KMS-11 (cell line): ENCODE measurements around the gene FSIP1.

Source experiments
- H2AFZ ChIP-seq: fragments of 200-600 bp; sonication (generic); 2 replicates; pipeline ENCODE4 v1.6.1; 2016; ENCODE audit warnings: antibody characterized with exemption, mixed run types, low read depth
- H3K27ac ChIP-seq: fragments of 200-600 bp; sonication (generic); 2 replicates; pipeline ENCODE4 v1.6.1; 2016; ENCODE audit warnings: mild to moderate bottlenecking, mixed run types
- H3K27me3 ChIP-seq: fragments of 200-600 bp; sonication (generic); 2 replicates; pipeline ENCODE4 v1.6.1; 2017; ENCODE audit warnings: mild to moderate bottlenecking, low read depth, mixed run types, moderate library complexity; ENCODE audit not compliant: insufficient read depth
- H3K36me3 ChIP-seq: fragments of 200-600 bp; sonication (generic); 2 replicates; pipeline ENCODE4 v1.6.1; 2017; ENCODE audit warnings: mild to moderate bottlenecking, mixed run types; ENCODE audit not compliant: insufficient read depth
- H3K4me1 ChIP-seq: fragments of 200-600 bp; sonication (generic); 2 replicates; pipeline ENCODE4 v1.6.1; 2016; ENCODE audit warnings: mild to moderate bottlenecking, low read depth, mixed run types; ENCODE audit not compliant: poor library complexity, severe bottlenecking
- H3K4me2 ChIP-seq: fragments of 200-600 bp; sonication (generic); 2 replicates; pipeline ENCODE4 v1.7.0; 2016; ENCODE audit warnings: mild to moderate bottlenecking, mixed run types
- H3K4me3 ChIP-seq: fragments of 200-600 bp; sonication (generic); IDR thresholded peaks from 2 replicates; pipeline ENCODE4 v1.6.1; 2017; ENCODE audit warnings: low read depth, low read length, mixed read lengths; ENCODE audit not compliant: insufficient read depth
- H3K79me2 ChIP-seq: fragments of 200-600 bp; sonication (generic); 2 replicates; pipeline ENCODE4 v1.6.1; 2016; ENCODE audit warnings: low read depth, mixed run types; ENCODE audit not compliant: insufficient read depth
- H3K9ac ChIP-seq: fragments of 200-600 bp; sonication (generic); 2 replicates; pipeline ENCODE4 v1.6.1; 2016; ENCODE audit warnings: mild to moderate bottlenecking, mixed run types
- H4K20me1 ChIP-seq: fragments of 200-600 bp; sonication (generic); 2 replicates; pipeline ENCODE4 v1.6.1; 2016; ENCODE audit warnings: mild to moderate bottlenecking, mixed run types; ENCODE audit not compliant: insufficient read depth
- TF ChIP-seq, protein P1 (sequence below): fragments of 200-600 bp; sonication (generic); conservative IDR thresholded peaks from 2 replicates; pipeline ENCODE4 v1.6.1; 2017; ENCODE audit warnings: low read depth, mild to moderate bottlenecking, antibody characterized with exemption, low read length, moderate library complexity, mixed read lengths

Gene FSIP1

DNA sequence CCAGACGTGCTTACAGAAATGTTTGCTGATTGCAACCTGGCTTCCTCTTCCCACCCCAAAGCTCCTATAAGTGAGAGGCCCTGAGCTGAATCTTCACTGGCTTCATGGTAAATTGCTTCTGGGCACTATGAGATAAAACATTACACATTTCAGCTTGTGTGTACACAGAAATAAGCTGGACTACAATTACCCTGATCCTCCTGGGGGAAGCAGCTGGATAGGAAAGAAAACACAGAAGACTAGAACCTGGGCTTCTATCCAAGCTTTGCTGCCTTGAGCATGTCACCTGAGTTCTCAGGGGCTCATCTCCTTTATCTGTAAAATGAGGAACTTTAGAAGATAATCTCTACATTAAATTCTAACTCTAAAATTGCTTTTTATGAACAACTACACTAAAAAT lies 161.4 kb downstream of the FSIP1 start:
- H4K20me1 ChIP-seq: no peaks in the 10 kb centered on the region
- no peak overlapping the region for H2AFZ ChIP-seq
- H3K9ac ChIP-seq: no peak overlapping the region
- H3K4me1 ChIP-seq: no peaks in the 10 kb centered on the region
- TF ChIP-seq, protein P1, sequence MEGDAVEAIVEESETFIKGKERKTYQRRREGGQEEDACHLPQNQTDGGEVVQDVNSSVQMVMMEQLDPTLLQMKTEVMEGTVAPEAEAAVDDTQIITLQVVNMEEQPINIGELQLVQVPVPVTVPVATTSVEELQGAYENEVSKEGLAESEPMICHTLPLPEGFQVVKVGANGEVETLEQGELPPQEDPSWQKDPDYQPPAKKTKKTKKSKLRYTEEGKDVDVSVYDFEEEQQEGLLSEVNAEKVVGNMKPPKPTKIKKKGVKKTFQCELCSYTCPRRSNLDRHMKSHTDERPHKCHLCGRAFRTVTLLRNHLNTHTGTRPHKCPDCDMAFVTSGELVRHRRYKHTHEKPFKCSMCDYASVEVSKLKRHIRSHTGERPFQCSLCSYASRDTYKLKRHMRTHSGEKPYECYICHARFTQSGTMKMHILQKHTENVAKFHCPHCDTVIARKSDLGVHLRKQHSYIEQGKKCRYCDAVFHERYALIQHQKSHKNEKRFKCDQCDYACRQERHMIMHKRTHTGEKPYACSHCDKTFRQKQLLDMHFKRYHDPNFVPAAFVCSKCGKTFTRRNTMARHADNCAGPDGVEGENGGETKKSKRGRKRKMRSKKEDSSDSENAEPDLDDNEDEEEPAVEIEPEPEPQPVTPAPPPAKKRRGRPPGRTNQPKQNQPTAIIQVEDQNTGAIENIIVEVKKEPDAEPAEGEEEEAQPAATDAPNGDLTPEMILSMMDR: no peak
- no peaks in the 10 kb centered on the region for H3K79me2 ChIP-seq
- no peak overlapping the region for H3K27ac ChIP-seq
- H3K4me2 ChIP-seq: no peak overlapping the region
- no peak overlapping the region for H3K4me3 ChIP-seq
- no peaks in the 10 kb centered on the region for H3K36me3 ChIP-seq
- no peaks in the 10 kb centered on the region for H3K27me3 ChIP-seq

DNA sequence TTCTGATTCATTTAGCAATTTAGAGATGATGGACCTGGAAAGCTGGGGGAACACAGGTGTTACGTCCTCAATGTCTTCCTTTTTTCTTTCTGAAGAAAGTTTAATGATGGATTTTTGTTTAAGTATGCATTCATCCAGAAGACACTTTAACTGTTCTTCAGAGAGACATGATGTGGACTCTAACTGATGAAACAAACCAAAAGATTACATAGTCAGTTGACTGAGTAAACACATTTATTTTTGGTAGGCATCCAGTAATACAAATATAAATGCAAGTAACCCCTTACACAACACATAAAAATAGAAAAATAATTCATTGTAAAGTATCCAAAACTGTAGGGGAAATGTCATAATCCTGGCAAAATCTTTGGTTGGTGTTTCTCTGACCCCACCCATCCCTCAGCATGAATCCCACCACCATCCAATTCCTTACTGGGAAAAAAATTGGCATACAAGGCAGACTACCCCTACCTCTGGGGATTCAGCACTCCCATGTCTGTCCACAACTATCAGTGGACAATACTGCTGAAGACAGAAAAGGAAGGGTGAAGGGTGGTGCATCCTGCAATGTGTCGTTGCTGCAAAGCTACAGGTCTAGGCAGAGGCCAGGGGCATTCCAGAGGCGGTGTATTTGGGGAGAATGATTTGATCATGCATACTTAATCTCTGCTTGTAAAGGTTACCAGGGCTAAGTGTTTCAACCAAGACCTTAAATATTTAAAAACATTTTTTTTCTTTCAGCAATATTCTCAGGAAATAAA lies 164.4 kb downstream of the FSIP1 start:
- Histone ChIP-seq H3K9ac (no peak overlapping the region), H4K20me1 (no peaks in the 10 kb centered on the region), H3K79me2 (no peaks in the 10 kb centered on the region), H3K4me2 (no peak overlapping the region), H3K4me3 (no peak overlapping the region), H2AFZ (no peak overlapping the region), H3K36me3 (no peaks in the 10 kb centered on the region), H3K4me1 (no peaks in the 10 kb centered on the region), H3K27me3 (no peaks in the 10 kb centered on the region), H3K27ac (no peak overlapping the region)
- TF ChIP-seq, protein P1: no peak

DNA sequence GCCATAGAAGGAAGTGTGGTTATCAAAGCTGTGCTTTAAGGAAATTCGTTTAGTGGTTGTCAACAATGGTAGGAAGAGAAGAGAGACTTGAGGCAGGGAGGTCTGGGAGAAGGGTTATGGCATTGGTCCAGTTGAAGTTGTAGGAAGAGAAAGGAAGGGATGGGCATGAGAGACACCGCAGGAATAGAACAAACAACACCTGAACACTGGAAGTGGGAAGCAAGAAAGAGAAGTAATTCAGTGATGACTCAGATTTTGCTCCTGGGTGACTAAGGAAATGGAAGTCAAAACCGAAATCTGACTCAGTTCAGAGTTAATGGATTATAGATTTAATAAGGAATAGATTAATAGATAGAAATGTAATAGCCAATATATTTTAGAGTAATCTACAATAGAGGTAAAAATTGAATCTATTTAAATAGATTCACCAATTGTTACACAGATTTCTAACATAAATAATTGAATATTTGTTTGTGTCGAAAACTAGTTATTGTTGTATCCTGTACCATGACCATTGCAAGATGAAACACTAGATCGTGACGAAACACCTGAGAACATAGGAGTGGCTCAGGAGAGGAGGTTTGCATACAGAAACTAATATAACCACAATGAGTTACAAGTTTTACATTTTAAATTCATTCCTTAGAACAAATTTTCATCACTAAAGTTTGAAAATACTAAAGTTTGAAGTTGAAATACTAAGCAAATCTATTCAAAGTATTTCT lies 165.7 kb downstream of the FSIP1 start:
- Histone ChIP-seq H3K9ac (no peak overlapping the region), H3K27ac (no peak overlapping the region), H3K27me3 (no peaks in the 10 kb centered on the region), H3K4me1 (no peaks in the 10 kb centered on the region), H4K20me1 (no peaks in the 10 kb centered on the region), H3K4me3 (no peak overlapping the region), H3K4me2 (no peak overlapping the region), H3K79me2 (no peaks in the 10 kb centered on the region), H3K36me3 (no peaks in the 10 kb centered on the region), H2AFZ (no peak overlapping the region)
- TF ChIP-seq, protein P1: no peak

DNA sequence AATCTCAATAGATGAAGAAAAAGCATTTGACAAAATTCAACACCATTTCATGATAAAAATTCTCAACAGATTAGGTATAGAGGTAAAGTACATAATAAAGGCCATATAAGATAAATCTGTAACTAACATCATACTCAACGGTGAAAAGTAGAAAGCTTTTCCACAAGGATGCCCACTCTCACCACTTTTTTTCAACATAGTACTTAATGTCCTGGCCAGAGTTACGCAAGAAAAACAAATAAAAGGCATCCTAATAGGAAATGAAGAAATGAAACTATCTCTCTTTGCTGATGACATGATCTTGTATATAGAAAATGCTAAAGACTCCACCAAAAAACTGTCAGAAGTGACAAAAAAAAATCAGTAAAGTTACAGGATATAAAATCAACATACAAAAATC lies 168.8 kb downstream of the FSIP1 start:
- Histone ChIP-seq H3K27me3 (no peaks in the 10 kb centered on the region), H3K4me1 (peaks cover 1% of the 10 kb centered on the region), H3K36me3 (no peaks in the 10 kb centered on the region), H3K4me3 (no peak overlapping the region), H3K9ac (no peak overlapping the region), H3K27ac (no peak overlapping the region), H2AFZ (no peak overlapping the region), H4K20me1 (no peaks in the 10 kb centered on the region), H3K4me2 (no peak overlapping the region), H3K79me2 (no peaks in the 10 kb centered on the region)
- TF ChIP-seq, protein P1: no peak
